ENCODE measurements around the gene SEMA6A.

DNA sequence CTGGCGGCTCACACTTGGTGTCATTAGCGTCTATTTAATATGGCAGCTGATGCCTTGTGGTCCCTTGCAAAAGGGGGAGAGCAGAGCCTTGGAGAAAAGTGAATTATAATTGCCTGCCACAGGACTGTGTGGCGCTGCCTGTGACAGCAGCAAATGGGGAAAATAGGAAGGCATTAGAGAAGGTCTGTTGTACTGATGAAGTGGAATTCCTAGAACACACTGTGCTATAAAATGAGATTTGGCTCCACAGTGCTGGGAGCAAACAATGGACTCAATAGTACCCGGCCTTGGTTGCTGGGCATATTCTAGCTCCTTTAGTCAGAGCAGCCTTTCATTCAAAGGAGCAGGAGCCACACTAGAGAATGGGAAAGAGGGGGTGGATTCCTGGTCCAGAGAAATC, 21.3 kb downstream of the SEMA6A start:
- TF ChIP-seq, protein P1, sequence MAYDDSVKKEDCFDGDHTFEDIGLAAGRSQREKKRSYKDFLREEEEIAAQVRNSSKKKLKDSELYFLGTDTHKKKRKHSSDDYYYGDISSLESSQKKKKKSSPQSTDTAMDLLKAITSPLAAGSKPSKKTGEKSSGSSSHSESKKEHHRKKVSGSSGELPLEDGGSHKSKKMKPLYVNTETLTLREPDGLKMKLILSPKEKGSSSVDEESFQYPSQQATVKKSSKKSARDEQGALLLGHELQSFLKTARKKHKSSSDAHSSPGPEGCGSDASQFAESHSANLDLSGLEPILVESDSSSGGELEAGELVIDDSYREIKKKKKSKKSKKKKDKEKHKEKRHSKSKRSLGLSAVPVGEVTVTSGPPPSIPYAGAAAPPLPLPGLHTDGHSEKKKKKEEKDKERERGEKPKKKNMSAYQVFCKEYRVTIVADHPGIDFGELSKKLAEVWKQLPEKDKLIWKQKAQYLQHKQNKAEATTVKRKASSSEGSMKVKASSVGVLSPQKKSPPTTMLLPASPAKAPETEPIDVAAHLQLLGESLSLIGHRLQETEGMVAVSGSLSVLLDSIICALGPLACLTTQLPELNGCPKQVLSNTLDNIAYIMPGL (CRISPR knock-in tag; IDR thresholded peaks at IDR 0.05): no peak
- TF ChIP-seq CREB1 (IDR thresholded peaks at IDR 0.05) (no peak), CREB1 (CRISPR knock-in tag; IDR thresholded peaks at IDR 0.05) (no peak), ETV6 (IDR thresholded peaks at IDR 0.05; ENCODE audit: borderline replicate concordance in 1 of 2, low read depth in 2 of 2, low read length in 1 of 2) (no peak), ETV6 (CRISPR knock-in tag; IDR thresholded peaks at IDR 0.05; ENCODE audit: borderline replicate concordance) (no peak), EP400 (IDR thresholded peaks at IDR 0.05) (no peak), EP300 (IDR thresholded peaks at IDR 0.05; ENCODE audit: low read length) (no peak), GABPB1 (CRISPR knock-in tag; IDR thresholded peaks at IDR 0.05) (no peak), CEBPG (CRISPR knock-in tag; IDR thresholded peaks at IDR 0.05) (no peak), CEBPG (tag; conservative IDR thresholded peaks at IDR 0.05 in 1 of 2, IDR thresholded peaks at IDR 0.05 in 1 of 2) (no peak), GATA2 (CRISPR knock-in tag; IDR thresholded peaks at IDR 0.05) (no peak)
- TF ChIP-seq, protein P2, sequence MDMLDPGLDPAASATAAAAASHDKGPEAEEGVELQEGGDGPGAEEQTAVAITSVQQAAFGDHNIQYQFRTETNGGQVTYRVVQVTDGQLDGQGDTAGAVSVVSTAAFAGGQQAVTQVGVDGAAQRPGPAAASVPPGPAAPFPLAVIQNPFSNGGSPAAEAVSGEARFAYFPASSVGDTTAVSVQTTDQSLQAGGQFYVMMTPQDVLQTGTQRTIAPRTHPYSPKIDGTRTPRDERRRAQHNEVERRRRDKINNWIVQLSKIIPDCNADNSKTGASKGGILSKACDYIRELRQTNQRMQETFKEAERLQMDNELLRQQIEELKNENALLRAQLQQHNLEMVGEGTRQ (CRISPR knock-in tag; IDR thresholded peaks at IDR 0.05): no peak
- TF ChIP-seq, protein P3, sequence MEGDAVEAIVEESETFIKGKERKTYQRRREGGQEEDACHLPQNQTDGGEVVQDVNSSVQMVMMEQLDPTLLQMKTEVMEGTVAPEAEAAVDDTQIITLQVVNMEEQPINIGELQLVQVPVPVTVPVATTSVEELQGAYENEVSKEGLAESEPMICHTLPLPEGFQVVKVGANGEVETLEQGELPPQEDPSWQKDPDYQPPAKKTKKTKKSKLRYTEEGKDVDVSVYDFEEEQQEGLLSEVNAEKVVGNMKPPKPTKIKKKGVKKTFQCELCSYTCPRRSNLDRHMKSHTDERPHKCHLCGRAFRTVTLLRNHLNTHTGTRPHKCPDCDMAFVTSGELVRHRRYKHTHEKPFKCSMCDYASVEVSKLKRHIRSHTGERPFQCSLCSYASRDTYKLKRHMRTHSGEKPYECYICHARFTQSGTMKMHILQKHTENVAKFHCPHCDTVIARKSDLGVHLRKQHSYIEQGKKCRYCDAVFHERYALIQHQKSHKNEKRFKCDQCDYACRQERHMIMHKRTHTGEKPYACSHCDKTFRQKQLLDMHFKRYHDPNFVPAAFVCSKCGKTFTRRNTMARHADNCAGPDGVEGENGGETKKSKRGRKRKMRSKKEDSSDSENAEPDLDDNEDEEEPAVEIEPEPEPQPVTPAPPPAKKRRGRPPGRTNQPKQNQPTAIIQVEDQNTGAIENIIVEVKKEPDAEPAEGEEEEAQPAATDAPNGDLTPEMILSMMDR (IDR thresholded peaks at IDR 0.05 in 2 of 3, conservative IDR thresholded peaks at IDR 0.05 in 1 of 3; ENCODE audit: insufficient read depth in 2 of 3, low read depth in 1 of 3, low read length in 3 of 3): no peak

Data from K562 (cell line).